ENCODE results near the gene LDLRAD4.

The LDLRAD4 gene

GRCh38 chr18:13229001-13229671 is 10.6 kb downstream of the LDLRAD4 start:
- no peak for DNase-seq (ENCODE audit: low read depth)

- no peak for DNase-seq (ENCODE audit: low read depth)
Measured at GRCh38 chr18:13231151-13231550, 12.6 kb downstream of the LDLRAD4 start.

GRCh38 chr18:13232086-13232917 is 13.7 kb downstream of the LDLRAD4 start:
- DNase-seq (ENCODE audit: low read depth) = no peak

GRCh38 chr18:13232971-13233786 is 14.6 kb downstream of the LDLRAD4 start:
- no peak for DNase-seq (ENCODE audit: low read depth)

- DNase-seq (ENCODE audit: low read depth) = no peak
Measured at GRCh38 chr18:13233787-13234783, 15.5 kb downstream of the LDLRAD4 start.

- no peak for DNase-seq (ENCODE audit: low read depth)
Measured at GRCh38 chr18:13235421-13235831, 16.9 kb downstream of the LDLRAD4 start.

GRCh38 chr18:13235981-13236380 is 17.4 kb downstream of the LDLRAD4 start:
- DNase-seq (ENCODE audit: low read depth) = no peak

GRCh38 chr18:13236411-13236810 is 17.9 kb downstream of the LDLRAD4 start:
- no peak for DNase-seq (ENCODE audit: low read depth)

GRCh38 chr18:13237073-13237472 is 18.5 kb downstream of the LDLRAD4 start:
- DNase-seq (ENCODE audit: low read depth) = no peak

- DNase-seq (ENCODE audit: low read depth) = no peak
Measured at GRCh38 chr18:13237641-13238040, 19.1 kb downstream of the LDLRAD4 start.

GRCh38 chr18:13239171-13239956 is 20.8 kb downstream of the LDLRAD4 start:
- DNase-seq (ENCODE audit: low read depth) = no peak

GRCh38 chr18:13240060-13240725 is 21.6 kb downstream of the LDLRAD4 start:
- DNase-seq (ENCODE audit: low read depth) = no peak

- no peak for DNase-seq (ENCODE audit: low read depth)
Measured at GRCh38 chr18:13241083-13241892, 22.7 kb downstream of the LDLRAD4 start.

GRCh38 chr18:13241893-13242175 is 23.3 kb downstream of the LDLRAD4 start:
- DNase-seq (ENCODE audit: low read depth) = no peak

- no peak for DNase-seq (ENCODE audit: low read depth)
Measured at GRCh38 chr18:13242797-13243196, 24.2 kb downstream of the LDLRAD4 start.

GRCh38 chr18:13243363-13243762 is 24.8 kb downstream of the LDLRAD4 start:
- no peak for DNase-seq (ENCODE audit: low read depth)

GRCh38 chr18:13244135-13244534 is 25.6 kb downstream of the LDLRAD4 start:
- DNase-seq (ENCODE audit: low read depth) = no peak

GRCh38 chr18:13245481-13246000 is 27.0 kb downstream of the LDLRAD4 start:
- no peak for DNase-seq (ENCODE audit: low read depth)

GRCh38 chr18:13246121-13246520 is 27.6 kb downstream of the LDLRAD4 start:
- DNase-seq (ENCODE audit: low read depth) = no peak

All from stimulated activated CD8-positive, alpha-beta memory T cell treated with anti-CD3 and anti-CD28 coated beads, Interleukin-12 subunit alpha, Interleukin-12 subunit beta, amount 100 ng/mL, for 4 hours (primary cell).